LNCaP clone FGC (cell line): ENCODE results near the gene YTHDF1.

Experiments used
- DNase-seq: peaks from one replicate; pipeline ENCODE4 v3.0.0-alpha.2; 2011; ENCODE audit warnings: low read depth
- H3K4me3 ChIP-seq: 2 replicates; pipeline ENCODE4 v1.5.1; 2011; ENCODE audit warnings: mild to moderate bottlenecking, low read depth, low read length, control low read depth
- CTCF ChIP-seq: IDR thresholded peaks from 2 replicates; pipeline ENCODE4 v1.5.1; 2012; ENCODE audit warnings: mild to moderate bottlenecking; ENCODE audit not compliant: control insufficient read depth, insufficient read depth; ENCODE audit errors: extremely low read depth

YTHDF1 gene

GRCh38 chr20:63243604-63244247 lies 27.8 kb upstream of the YTHDF1 start:
- DNase-seq = no peak
- no peak for TF ChIP-seq CTCF
- H3K4me3 ChIP-seq = no peak overlapping the region

GRCh38 chr20:63242736-63243135 lies 26.8 kb upstream of the YTHDF1 start:
- TF ChIP-seq CTCF = no peak
- H3K4me3 ChIP-seq = no peak overlapping the region
- DNase-seq = no peak

- no peak for DNase-seq
- TF ChIP-seq CTCF = no peak
Observed at GRCh38 chr20:63241272-63241671, 25.3 kb upstream of the YTHDF1 start.

GRCh38 chr20:63240004-63240403 lies 24.1 kb upstream of the YTHDF1 start:
- H3K4me3 ChIP-seq = no peak overlapping the region
- no peak for TF ChIP-seq CTCF

More at GRCh38 chr20:63241272-63241671, 25.3 kb upstream of the YTHDF1 start:
- no peak overlapping the region for H3K4me3 ChIP-seq

GRCh38 chr20:63239431-63239830 lies 23.5 kb upstream of the YTHDF1 start:
- no peak for TF ChIP-seq CTCF
- DNase-seq = no peak
- H3K4me3 ChIP-seq = no peak overlapping the region

More at GRCh38 chr20:63240004-63240403, 24.1 kb upstream of the YTHDF1 start:
- no peak for DNase-seq

- H3K4me3 ChIP-seq = no peak overlapping the region
- no peak for TF ChIP-seq CTCF
- no peak for DNase-seq
Observed at GRCh38 chr20:63238514-63239125, 22.7 kb upstream of the YTHDF1 start.

- no peak for TF ChIP-seq CTCF
- H3K4me3 ChIP-seq = no peak overlapping the region
- no peak for DNase-seq
Observed at GRCh38 chr20:63238031-63238430, 22.1 kb upstream of the YTHDF1 start.
